K562 (cell line): ENCODE results near the gene ALKBH3. TPM values are rescaled to one million over a fixed set of nuclear protein-coding genes. Genes with fewer than 3 reads are reported as not detected.

Experiments used
- DDX20 ChIP-seq: fragments of 450-650 bp; IDR thresholded peaks from 2 replicates; pipeline ENCODE4 v1.6.1; 2016; ENCODE audit warnings: missing genetic modification characterization, low read depth, mild to moderate bottlenecking, missing compliant biosample characterization, moderate library complexity
- ERF ChIP-seq: fragments of 450-650 bp; formaldehyde crosslinking; IDR thresholded peaks from 2 replicates; pipeline ENCODE4 v1.4.0; 2020; ENCODE audit warnings: mild to moderate bottlenecking, mixed read lengths
- POLR2H ChIP-seq: IDR thresholded peaks from 2 replicates; pipeline ENCODE4 v1.6.1; 2016; ENCODE audit warnings: missing genetic modification characterization, low read depth, mild to moderate bottlenecking, control low read depth, missing compliant biosample characterization, moderate library complexity
- ZBTB17 ChIP-seq: fragments of 450-650 bp; formaldehyde crosslinking; IDR thresholded peaks from 2 replicates; pipeline ENCODE4 v1.4.0; 2020; ENCODE audit warnings: mild to moderate bottlenecking
- ZNF140 ChIP-seq: fragments of 250-450 bp; sonication (Bioruptor Pico); IDR thresholded peaks from 2 replicates; pipeline ENCODE4 v1.8.0; 2021; ENCODE audit warnings: moderate library complexity, mild to moderate bottlenecking, inconsistent platforms
- ZNF274 ChIP-seq: IDR thresholded peaks from 2 replicates; pipeline ENCODE4 v1.6.1; 2011; ENCODE audit warnings: low read depth, mild to moderate bottlenecking, low read length, moderate library complexity, borderline replicate concordance
- ZNF561 ChIP-seq: fragments of 450-650 bp; formaldehyde crosslinking; conservative IDR thresholded peaks from 2 replicates; pipeline ENCODE4 v1.4.0; 2020; ENCODE audit warnings: mild to moderate bottlenecking, moderate library complexity
- ZNF766 ChIP-seq: fragments of 200-800 bp; sonication (Bioruptor generic); conservative IDR thresholded peaks from 2 replicates; pipeline ENCODE4 v1.6.1; 2016; ENCODE audit warnings: missing genetic modification characterization, missing compliant biosample characterization
- ZNF830 ChIP-seq: fragments of 250-450 bp; sonication (Bioruptor Pico); IDR thresholded peaks from 2 replicates; pipeline ENCODE4 v1.5.0; 2021; ENCODE audit warnings: mild to moderate bottlenecking
- polyA plus RNA-seq, 8 experiments: library from polyadenylated mRNA; depleted of rRNA in 4 of 8; stranded (reverse) in 5 of 8; unstranded in 3 of 8; fragments of >200 nt; fragmentation: Nextera tagmentation in 2 of 8; fragmentation: Illumina TruSeq in 1 of 8; extraction: Ambion mirVana in 2 of 8; extraction: Trizol in 1 of 8; gene quantifications; 2 replicates each; pipeline versions ENCODE4 v1.2.1 to v1.2.3, GENCODE V29; 2011 to 2014; ENCODE audit warnings: inconsistent platforms in 1 of 8, missing spikeins in 1 of 8
- total RNA-seq, 7 experiments: library from RNA; depleted of rRNA in 6 of 7; stranded (reverse); fragments of >200 nt in 6 of 7; fragmentation: Illumina TruSeq in 2 of 7; extraction: Trizol in 2 of 7; gene quantifications; 2 replicates each; pipeline versions ENCODE4 v1.2.1 to v1.2.3, GENCODE V29; 2011 to 2021; ENCODE audit warnings: low replicate concordance in 1 of 7
- TF ChIP-seq, protein P1 (sequence below): sonication (generic); formaldehyde crosslinking; IDR thresholded peaks from 2 replicates; pipeline ENCODE4 v1.8.1; 2022; ENCODE audit warnings: missing genetic modification reagents
- TF ChIP-seq, protein P2 (sequence below): sonication (generic); formaldehyde crosslinking; IDR thresholded peaks from 2 replicates; pipeline ENCODE4 v1.8.1; 2023; ENCODE audit warnings: mild to moderate bottlenecking, missing genetic modification reagents
- TF ChIP-seq, protein P3 (sequence below): fragments of 450-650 bp; IDR thresholded peaks from 2 replicates; pipeline ENCODE4 v1.7.1; 2018; ENCODE audit warnings: mild to moderate bottlenecking, low read depth; ENCODE audit not compliant: partially characterized antibody
- TF ChIP-seq, protein P4 (sequence below): fragments of 450-650 bp; conservative IDR thresholded peaks from 2 replicates; pipeline ENCODE4 v1.6.1; 2016; ENCODE audit warnings: missing genetic modification characterization, low read depth, mild to moderate bottlenecking, missing compliant biosample characterization, moderate library complexity
- TF ChIP-seq, protein P5 (sequence below): sonication (generic); formaldehyde crosslinking; IDR thresholded peaks from 2 replicates; pipeline ENCODE4 v1.8.1; 2023; ENCODE audit warnings: mild to moderate bottlenecking, missing genetic modification reagents
- TF ChIP-seq, protein P6 (sequence below): fragments of 250-450 bp; sonication (Bioruptor Pico); IDR thresholded peaks from 2 replicates; pipeline ENCODE4 v1.8.0; 2021; ENCODE audit warnings: moderate library complexity, mild to moderate bottlenecking, inconsistent platforms

Gene ALKBH3
- total and polyA plus RNA-seq, 9 of the 15 experiments (the other 6 are each of a cell fraction or from before 2014, with no cell fraction given) = 16.0 to 49.9 (median 36.5) TPM

DNA sequence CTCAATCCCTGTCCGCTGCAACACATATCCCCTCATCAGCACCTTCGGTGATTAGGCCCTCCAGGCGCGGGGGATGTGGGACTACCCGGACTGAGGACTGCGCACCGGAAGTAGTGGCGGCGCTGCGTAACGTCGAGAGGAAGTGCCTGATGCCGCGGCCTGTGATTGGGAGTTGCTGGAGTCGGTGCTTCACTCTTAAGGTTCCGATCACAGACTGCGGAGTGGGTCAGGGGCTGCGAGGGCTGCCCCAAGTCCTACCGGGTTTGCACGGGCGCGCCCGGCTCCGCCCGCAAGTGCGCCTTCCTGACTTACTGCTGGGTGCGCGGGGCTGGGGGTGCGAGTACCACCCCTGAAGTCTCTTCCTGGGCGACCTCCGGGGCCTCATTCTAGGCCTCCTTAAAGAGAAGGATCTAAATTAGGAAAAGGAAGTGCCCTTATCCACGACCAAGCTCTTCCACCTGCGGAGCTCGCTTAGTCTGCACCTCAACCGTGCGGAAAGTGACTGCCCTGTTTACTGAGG lies at the start of gene ALKBH3 (continued):
- TF ChIP-seq, protein P1, sequence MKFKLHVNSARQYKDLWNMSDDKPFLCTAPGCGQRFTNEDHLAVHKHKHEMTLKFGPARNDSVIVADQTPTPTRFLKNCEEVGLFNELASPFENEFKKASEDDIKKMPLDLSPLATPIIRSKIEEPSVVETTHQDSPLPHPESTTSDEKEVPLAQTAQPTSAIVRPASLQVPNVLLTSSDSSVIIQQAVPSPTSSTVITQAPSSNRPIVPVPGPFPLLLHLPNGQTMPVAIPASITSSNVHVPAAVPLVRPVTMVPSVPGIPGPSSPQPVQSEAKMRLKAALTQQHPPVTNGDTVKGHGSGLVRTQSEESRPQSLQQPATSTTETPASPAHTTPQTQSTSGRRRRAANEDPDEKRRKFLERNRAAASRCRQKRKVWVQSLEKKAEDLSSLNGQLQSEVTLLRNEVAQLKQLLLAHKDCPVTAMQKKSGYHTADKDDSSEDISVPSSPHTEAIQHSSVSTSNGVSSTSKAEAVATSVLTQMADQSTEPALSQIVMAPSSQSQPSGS (CRISPR knock-in tag) = no peak
- TF ChIP-seq, protein P2, sequence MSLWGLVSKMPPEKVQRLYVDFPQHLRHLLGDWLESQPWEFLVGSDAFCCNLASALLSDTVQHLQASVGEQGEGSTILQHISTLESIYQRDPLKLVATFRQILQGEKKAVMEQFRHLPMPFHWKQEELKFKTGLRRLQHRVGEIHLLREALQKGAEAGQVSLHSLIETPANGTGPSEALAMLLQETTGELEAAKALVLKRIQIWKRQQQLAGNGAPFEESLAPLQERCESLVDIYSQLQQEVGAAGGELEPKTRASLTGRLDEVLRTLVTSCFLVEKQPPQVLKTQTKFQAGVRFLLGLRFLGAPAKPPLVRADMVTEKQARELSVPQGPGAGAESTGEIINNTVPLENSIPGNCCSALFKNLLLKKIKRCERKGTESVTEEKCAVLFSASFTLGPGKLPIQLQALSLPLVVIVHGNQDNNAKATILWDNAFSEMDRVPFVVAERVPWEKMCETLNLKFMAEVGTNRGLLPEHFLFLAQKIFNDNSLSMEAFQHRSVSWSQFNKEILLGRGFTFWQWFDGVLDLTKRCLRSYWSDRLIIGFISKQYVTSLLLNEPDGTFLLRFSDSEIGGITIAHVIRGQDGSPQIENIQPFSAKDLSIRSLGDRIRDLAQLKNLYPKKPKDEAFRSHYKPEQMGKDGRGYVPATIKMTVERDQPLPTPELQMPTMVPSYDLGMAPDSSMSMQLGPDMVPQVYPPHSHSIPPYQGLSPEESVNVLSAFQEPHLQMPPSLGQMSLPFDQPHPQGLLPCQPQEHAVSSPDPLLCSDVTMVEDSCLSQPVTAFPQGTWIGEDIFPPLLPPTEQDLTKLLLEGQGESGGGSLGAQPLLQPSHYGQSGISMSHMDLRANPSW (CRISPR knock-in tag) = no peak
- TF ChIP-seq, protein P3, sequence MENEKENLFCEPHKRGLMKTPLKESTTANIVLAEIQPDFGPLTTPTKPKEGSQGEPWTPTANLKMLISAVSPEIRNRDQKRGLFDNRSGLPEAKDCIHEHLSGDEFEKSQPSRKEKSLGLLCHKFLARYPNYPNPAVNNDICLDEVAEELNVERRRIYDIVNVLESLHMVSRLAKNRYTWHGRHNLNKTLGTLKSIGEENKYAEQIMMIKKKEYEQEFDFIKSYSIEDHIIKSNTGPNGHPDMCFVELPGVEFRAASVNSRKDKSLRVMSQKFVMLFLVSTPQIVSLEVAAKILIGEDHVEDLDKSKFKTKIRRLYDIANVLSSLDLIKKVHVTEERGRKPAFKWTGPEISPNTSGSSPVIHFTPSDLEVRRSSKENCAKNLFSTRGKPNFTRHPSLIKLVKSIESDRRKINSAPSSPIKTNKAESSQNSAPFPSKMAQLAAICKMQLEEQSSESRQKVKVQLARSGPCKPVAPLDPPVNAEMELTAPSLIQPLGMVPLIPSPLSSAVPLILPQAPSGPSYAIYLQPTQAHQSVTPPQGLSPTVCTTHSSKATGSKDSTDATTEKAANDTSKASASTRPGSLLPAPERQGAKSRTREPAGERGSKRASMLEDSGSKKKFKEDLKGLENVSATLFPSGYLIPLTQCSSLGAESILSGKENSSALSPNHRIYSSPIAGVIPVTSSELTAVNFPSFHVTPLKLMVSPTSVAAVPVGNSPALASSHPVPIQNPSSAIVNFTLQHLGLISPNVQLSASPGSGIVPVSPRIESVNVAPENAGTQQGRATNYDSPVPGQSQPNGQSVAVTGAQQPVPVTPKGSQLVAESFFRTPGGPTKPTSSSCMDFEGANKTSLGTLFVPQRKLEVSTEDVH = peak; percentile 92
- TF ChIP-seq, protein P4, sequence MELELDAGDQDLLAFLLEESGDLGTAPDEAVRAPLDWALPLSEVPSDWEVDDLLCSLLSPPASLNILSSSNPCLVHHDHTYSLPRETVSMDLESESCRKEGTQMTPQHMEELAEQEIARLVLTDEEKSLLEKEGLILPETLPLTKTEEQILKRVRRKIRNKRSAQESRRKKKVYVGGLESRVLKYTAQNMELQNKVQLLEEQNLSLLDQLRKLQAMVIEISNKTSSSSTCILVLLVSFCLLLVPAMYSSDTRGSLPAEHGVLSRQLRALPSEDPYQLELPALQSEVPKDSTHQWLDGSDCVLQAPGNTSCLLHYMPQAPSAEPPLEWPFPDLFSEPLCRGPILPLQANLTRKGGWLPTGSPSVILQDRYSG (tag) = 0 out of 2 replicates have a peak, but pooled peaks have one; percentile 54
- TF ChIP-seq, protein P5, sequence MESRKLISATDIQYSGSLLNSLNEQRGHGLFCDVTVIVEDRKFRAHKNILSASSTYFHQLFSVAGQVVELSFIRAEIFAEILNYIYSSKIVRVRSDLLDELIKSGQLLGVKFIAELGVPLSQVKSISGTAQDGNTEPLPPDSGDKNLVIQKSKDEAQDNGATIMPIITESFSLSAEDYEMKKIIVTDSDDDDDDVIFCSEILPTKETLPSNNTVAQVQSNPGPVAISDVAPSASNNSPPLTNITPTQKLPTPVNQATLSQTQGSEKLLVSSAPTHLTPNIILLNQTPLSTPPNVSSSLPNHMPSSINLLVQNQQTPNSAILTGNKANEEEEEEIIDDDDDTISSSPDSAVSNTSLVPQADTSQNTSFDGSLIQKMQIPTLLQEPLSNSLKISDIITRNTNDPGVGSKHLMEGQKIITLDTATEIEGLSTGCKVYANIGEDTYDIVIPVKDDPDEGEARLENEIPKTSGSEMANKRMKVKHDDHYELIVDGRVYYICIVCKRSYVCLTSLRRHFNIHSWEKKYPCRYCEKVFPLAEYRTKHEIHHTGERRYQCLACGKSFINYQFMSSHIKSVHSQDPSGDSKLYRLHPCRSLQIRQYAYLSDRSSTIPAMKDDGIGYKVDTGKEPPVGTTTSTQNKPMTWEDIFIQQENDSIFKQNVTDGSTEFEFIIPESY (CRISPR knock-in tag) = no peak
- TF ChIP-seq ZNF766 (CRISPR knock-in tag) (peak; percentile 65), ZNF274 (no peak), ERF (CRISPR knock-in tag) (no peak), ZNF830 (no peak), ZNF561 (no peak), POLR2H (no peak), DDX20 (tag) (no peak), ZNF140 (CRISPR knock-in tag) (no peak), ZBTB17 (CRISPR knock-in tag) (no peak)
- TF ChIP-seq, protein P6, sequence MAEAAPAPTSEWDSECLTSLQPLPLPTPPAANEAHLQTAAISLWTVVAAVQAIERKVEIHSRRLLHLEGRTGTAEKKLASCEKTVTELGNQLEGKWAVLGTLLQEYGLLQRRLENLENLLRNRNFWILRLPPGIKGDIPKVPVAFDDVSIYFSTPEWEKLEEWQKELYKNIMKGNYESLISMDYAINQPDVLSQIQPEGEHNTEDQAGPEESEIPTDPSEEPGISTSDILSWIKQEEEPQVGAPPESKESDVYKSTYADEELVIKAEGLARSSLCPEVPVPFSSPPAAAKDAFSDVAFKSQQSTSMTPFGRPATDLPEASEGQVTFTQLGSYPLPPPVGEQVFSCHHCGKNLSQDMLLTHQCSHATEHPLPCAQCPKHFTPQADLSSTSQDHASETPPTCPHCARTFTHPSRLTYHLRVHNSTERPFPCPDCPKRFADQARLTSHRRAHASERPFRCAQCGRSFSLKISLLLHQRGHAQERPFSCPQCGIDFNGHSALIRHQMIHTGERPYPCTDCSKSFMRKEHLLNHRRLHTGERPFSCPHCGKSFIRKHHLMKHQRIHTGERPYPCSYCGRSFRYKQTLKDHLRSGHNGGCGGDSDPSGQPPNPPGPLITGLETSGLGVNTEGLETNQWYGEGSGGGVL (CRISPR knock-in tag) = no peak
